Thoracic aorta (tissue), 2 donors: ENCODE measurements around the gene HERPUD1. TPM values are rescaled to one million over a fixed set of nuclear protein-coding genes. Genes with fewer than 3 reads are reported as not detected.

Experiments used
- ATAC-seq: fragments of 150-250 bp; one replicate; pipeline ENCODE4 v1.8.0; 2017; ENCODE audit warnings: low read depth; ENCODE audit not compliant: insufficient number of reproducible peaks, low FRiP score
- DNase-seq: peaks from one replicate; pipeline ENCODE4 v3.0.0-alpha.2; 2020; ENCODE audit warnings: low spot score
- H3K27ac ChIP-seq, 2 donors: fragments of 200-600 bp; sonication (generic); 1 replicate in 1 of 2; 2 replicates in 1 of 2; pipeline ENCODE4 v1.5.1; 2016; ENCODE audit warnings: mild to moderate bottlenecking in 2 of 2, moderate library complexity in 2 of 2
- H3K27me3 ChIP-seq: fragments of 200-600 bp; sonication (generic); replicated peaks from 2 replicates; pipeline ENCODE4 v1.6.0; 2016; ENCODE audit warnings: mild to moderate bottlenecking; ENCODE audit not compliant: insufficient read depth
- H3K36me3 ChIP-seq: fragments of 200-600 bp; sonication (generic); one replicate; pipeline ENCODE4 v1.5.1; 2016
- H3K4me1 ChIP-seq, 2 donors: fragments of 200-600 bp; sonication (generic); 1 replicate in 1 of 2; 2 replicates in 1 of 2; pipeline versions ENCODE4 v1.5.1 to v1.6.0; 2016; ENCODE audit warnings: low read depth in 2 of 2, mild to moderate bottlenecking in 1 of 2; ENCODE audit not compliant: control insufficient read depth in 1 of 2
- H3K4me3 ChIP-seq: fragments of 200-600 bp; sonication (generic); 2 replicates; pipeline ENCODE4 v1.5.1; 2016; ENCODE audit warnings: mild to moderate bottlenecking
- H3K9me3 ChIP-seq: fragments of 200-600 bp; sonication (generic); 2 replicates; pipeline ENCODE4 v1.5.1; 2016
- CTCF ChIP-seq: fragments of 200-600 bp; sonication (generic); IDR thresholded peaks from one replicate; pipeline ENCODE4 v1.5.1; 2019; ENCODE audit warnings: antibody characterized with exemption
- total RNA-seq, 2 donors: library from RNA; depleted of rRNA; stranded (reverse); fragments of >200 nt; gene quantifications; one replicate each; pipeline versions ENCODE4 v1.1.0 to v1.2.3, GENCODE V29; 2016

The HERPUD1 gene
- total RNA-seq, 2 donors from 2014 or later = 220 to 232 TPM

GRCh38 chr16:56950881-56951771 lies 19.2 kb downstream of the HERPUD1 start:
- no peak for ATAC-seq
- no peaks in the 10 kb centered on the region for H3K9me3 ChIP-seq
- no peak overlapping the region for H3K27ac ChIP-seq
- H3K4me3 ChIP-seq = no peak overlapping the region
- no peaks in the 10 kb centered on the region for H3K4me1 ChIP-seq
- no peaks in the 10 kb centered on the region for H3K27me3 ChIP-seq
- peak; percentile 36 for TF ChIP-seq CTCF
- no peaks in the 10 kb centered on the region for H3K36me3 ChIP-seq
- DNase-seq = no peak

GRCh38 chr16:56953006-56953405 lies 21.1 kb downstream of the HERPUD1 start:
- Histone ChIP-seq H3K36me3 (no peaks in the 10 kb centered on the region), H3K4me3 (no peak overlapping the region), H3K4me1 (no peaks in the 10 kb centered on the region), H3K9me3 (no peaks in the 10 kb centered on the region), H3K27me3 (no peaks in the 10 kb centered on the region), H3K27ac (no peak overlapping the region)
- no peak for ATAC-seq
- DNase-seq = no peak
- TF ChIP-seq CTCF = no peak

- Histone ChIP-seq H3K36me3 (no peaks in the 10 kb centered on the region), H3K9me3 (no peaks in the 10 kb centered on the region), H3K4me1 (peaks cover under 1 to 2% of the 10 kb centered on the region in 2 donors), H3K4me3 (no peak overlapping the region), H3K27me3 (no peaks in the 10 kb centered on the region), H3K27ac (no peak overlapping the region)
- no peak for DNase-seq
- ATAC-seq = no peak
- no peak for TF ChIP-seq CTCF
Observed at GRCh38 chr16:56956076-56956475, 24.1 kb downstream of the HERPUD1 start.

GRCh38 chr16:56956756-56957155 lies 24.8 kb downstream of the HERPUD1 start:
- peaks cover 8 to 9% of the 10 kb centered on the region in 2 donors for H3K4me1 ChIP-seq
- H3K4me3 ChIP-seq = no peak overlapping the region
- no peak for TF ChIP-seq CTCF
- no peaks in the 10 kb centered on the region for H3K27me3 ChIP-seq
- no peak for DNase-seq
- no peaks in the 10 kb centered on the region for H3K9me3 ChIP-seq
- no peak overlapping the region for H3K27ac ChIP-seq
- ATAC-seq = no peak
- H3K36me3 ChIP-seq = no peaks in the 10 kb centered on the region

GRCh38 chr16:56960681-56961281 lies 28.8 kb downstream of the HERPUD1 start:
- TF ChIP-seq CTCF = no peak
- no peaks in the 10 kb centered on the region for H3K27me3 ChIP-seq
- DNase-seq = no peak
- no peak overlapping the region for H3K4me3 ChIP-seq
- H3K27ac ChIP-seq = no peak overlapping the region
- H3K36me3 ChIP-seq = no peaks in the 10 kb centered on the region
- no peak for ATAC-seq
- H3K4me1 ChIP-seq = peaks cover 12 to 13% of the 10 kb centered on the region in 2 donors
- no peaks in the 10 kb centered on the region for H3K9me3 ChIP-seq
